Hepatocyte (in vitro differentiated cells): ENCODE results near the gene INHBE.

ENCODE experiments used
- EZH2 ChIP-seq: fragments of 200-600 bp; sonication (generic); IDR thresholded peaks from 2 replicates; pipeline ENCODE4 v1.6.1; 2016; ENCODE audit warnings: antibody characterized with exemption, mild to moderate bottlenecking, borderline replicate concordance
- TF ChIP-seq, protein P1 (sequence below): fragments of 200-600 bp; sonication (generic); IDR thresholded peaks from 2 replicates; pipeline ENCODE4 v1.5.1; 2016; ENCODE audit warnings: antibody characterized with exemption, mild to moderate bottlenecking; ENCODE audit not compliant: poor library complexity

DNA sequence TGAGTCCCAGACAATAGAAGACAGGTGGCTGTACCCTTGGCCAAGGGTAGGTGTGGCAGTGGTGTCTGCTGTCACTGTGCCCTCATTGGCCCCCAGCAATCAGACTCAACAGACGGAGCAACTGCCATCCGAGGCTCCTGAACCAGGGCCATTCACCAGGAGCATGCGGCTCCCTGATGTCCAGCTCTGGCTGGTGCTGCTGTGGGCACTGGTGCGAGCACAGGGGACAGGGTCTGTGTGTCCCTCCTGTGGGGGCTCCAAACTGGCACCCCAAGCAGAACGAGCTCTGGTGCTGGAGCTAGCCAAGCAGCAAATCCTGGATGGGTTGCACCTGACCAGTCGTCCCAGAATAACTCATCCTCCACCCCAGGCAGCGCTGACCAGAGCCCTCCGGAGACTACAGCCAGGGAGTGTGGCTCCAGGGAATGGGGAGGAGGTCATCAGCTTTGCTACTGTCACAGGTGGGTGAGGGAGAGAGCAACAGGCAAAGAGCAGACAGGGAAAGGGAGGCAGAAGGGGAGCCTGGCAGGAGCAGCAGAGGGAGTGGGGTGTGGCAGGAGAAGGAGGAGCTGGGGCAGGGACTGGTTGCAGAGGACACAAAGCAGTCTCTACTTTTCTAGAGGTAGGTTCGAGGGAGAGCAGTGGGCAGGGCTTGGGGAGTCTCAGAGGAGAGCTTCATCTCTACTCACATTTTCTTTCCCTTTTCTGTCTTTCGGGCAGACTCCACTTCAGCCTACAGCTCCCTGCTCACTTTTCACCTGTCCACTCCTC is 452 bp downstream of the INHBE start:
- TF ChIP-seq, protein P1, sequence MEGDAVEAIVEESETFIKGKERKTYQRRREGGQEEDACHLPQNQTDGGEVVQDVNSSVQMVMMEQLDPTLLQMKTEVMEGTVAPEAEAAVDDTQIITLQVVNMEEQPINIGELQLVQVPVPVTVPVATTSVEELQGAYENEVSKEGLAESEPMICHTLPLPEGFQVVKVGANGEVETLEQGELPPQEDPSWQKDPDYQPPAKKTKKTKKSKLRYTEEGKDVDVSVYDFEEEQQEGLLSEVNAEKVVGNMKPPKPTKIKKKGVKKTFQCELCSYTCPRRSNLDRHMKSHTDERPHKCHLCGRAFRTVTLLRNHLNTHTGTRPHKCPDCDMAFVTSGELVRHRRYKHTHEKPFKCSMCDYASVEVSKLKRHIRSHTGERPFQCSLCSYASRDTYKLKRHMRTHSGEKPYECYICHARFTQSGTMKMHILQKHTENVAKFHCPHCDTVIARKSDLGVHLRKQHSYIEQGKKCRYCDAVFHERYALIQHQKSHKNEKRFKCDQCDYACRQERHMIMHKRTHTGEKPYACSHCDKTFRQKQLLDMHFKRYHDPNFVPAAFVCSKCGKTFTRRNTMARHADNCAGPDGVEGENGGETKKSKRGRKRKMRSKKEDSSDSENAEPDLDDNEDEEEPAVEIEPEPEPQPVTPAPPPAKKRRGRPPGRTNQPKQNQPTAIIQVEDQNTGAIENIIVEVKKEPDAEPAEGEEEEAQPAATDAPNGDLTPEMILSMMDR, result no peak
- no peak for TF ChIP-seq EZH2
